Stimulated activated CD4-positive, alpha-beta T cell treated with anti-CD3 and anti-CD28 coated beads, TNF-alpha, amount 100 ng/mL, for 48 hours (primary cell): ENCODE data around the gene CNGB1.
"Not testable (repeated sequence)": the region's sequence is repeated elsewhere in the genome, so short reads cannot be mapped to it uniquely, and the experiment has no call there.

ENCODE experiments used
- DNase-seq, 3 donors: peaks; one replicate each; pipeline ENCODE4 v3.0.0-alpha.2; 2020; ENCODE audit warnings: low read depth in 3 of 3

CNGB1 gene

DNA sequence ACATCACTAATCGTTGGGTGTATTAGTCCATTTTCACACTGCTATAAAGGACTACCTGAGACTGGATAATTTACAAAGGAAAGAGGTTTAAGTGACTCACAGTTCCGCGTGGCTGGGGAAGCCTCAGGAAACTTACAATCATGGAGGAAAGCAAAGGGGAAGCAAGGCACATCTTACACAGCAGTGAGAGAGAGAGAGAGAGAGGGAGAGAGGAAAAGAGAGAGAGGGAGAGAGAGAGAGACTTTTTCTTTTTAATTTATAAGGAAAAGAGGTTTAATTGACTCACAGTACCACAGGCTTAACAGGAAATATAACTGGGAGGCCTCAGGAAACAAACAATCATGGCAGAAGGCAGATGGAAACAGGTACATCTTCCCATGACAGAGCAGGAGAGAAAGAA lies 41.7 kb downstream of the CNGB1 start:
- DNase-seq: no peak

DNA sequence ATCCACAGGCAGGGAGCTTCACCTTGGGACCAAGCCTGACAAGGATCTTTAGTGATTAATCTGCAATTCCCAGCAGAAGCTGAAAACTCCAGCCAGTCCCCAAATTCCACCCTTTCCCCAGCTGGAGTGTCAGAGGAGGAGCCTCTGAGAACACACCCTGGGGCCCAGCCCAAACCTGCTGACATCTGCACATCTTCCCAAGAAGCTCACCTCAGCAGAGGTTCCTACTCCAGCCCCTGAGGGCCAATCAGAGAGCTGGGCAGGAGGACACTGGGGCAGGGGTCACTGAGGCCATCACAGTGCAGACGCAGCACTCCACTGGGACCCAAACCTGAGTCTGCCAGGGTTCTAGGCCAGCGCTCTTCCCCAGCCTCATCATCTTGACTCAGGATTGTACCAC lies 44.9 kb downstream of the CNGB1 start:
- no peak for DNase-seq

DNA sequence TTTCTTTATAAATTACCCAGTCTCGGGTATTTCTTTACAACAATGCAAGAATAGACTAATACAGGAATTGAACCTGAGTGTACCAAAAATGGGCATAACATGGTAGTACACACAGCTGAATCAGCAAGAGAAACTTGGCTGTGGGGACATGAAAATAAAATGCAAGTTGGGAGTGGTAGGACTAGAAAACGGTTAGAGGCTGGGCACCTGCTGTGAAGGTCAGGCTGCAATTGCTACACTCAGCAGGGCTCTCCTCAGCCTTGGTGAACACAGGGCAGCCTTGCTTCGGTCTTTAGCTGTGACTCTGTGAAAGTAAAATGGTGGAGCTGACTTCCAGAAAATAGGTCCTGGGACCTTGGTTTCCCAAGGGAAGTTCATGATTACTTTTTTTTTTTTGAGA lies 45.6 kb downstream of the CNGB1 start:
- no peak for DNase-seq

DNA sequence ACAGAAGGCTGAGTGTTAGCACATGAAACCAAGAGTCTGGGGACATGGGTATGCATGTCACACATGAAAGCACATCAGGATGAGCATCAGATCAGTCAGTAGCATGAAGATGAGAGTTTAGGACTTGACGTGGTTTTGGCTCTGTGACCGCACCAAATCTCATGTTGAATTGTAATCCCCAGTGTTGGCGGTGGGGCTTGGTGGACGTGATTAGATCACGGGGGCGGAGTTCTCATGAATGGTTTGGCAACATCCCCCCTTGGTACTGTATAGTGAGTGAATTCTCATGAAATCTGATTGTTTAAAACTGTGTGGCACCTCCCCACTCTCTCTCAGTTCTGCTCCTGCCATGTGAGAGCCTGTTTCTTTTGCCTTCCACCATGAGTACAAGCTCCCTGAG lies 46.4 kb downstream of the CNGB1 start:
- DNase-seq: no peak

DNA sequence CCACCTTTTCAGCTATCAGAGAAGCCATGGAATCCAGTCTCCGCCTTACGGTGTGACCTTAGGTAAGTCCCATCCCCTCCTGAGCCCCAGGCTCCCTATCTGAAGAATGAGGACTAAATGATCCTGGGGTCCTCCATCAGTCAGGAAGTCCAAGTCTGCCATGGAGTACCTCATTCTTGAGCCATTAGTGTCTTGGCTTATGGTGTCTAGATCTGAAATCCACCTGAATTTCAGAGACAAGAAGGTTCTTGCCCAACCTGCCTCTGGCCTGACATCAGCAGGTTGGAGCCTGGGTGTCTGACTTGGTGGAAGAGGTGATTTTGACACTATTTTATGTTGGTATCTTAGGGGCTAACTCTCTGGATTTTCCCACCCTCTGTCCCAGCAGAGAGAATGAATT lies 47.1 kb downstream of the CNGB1 start:
- DNase-seq: no peak

DNA sequence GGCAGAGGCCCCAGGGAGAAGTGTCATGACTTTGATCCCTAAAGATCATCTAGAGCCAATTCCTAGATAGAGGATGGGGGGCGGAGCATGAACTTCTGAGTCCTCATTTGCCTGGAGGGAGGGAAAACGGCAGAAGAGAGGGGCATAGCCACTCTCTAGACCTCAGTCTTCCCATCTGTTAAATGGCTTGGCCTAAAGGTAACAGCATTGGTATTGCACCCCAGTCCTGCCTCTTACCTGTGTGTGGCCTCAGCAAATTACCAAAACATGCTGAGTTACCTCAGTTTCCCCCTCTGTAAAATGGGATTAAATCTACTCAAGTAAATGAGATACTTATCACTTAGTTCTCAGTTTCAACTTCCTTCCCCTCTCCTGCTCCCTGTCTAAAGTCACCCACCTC lies 47.5 kb downstream of the CNGB1 start:
- no peak for DNase-seq

DNA sequence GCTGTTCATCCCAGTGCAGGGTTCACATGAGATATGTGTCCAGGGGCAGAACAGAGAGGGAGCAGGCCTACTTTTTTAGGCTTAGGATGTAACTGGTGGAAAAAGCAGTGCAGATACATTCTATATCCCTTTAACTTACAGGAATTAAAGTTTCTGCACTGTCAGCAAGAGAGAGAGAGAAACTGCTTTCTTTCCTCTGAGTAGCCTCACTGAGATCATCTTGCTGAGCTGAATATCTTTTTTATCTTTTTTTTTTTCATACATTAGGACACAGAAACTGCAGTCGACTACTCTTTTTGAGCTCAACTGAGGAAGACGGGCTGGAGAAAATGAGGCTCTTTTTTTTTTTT lies 50.1 kb downstream of the CNGB1 start:
- no peak for DNase-seq

DNA sequence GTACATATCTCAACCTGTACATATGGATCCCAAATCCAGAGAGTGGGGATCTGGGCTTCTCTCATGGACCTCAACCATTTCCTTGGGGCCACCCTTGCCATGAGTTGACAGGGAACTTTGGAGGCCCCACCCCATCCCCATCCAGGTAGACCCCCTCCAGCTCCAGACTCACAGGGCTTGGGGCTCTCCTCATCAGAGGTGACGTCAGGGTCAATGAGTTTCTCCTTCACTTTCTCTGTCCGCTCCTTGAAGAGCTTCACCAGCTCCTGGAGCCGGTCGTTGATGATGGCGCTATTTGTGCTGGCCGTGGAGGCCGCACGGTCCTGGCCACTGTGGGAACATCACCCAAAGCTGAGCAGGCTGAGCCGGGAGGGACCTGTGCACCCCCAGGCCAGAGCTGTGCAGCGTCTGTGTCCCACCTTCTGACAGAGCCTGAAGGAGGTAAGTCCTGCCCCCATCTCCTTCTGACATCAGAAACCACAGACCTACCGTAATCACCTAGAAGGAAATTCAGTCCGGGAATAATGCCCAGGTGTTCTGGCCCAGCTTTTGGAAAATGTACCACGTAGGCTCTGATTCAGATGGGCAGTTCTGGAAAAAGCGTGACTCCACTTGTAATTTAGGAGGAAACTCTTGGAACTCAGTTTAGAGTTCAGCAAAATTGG lies 50.6 kb downstream of the CNGB1 start:
- no peak for DNase-seq

DNA sequence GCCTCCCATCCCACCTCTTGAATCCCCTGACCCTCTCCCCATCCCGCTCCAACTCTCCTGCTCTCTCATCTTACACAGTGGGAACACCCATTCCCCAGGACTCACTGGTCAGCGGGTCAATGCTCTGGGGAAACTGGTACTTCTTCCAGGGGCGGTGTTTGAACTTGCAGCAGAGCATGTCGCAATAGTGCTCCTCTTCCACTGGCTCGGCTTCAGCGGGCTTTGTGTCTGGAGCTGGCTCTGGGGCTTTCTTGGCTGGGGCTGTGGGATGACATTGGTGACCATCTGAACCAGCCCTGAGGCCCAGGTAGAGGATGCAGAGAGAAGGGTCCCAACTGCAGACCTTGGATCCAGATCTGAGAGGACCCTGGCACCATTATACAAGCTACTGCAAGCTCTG lies 51.9 kb downstream of the CNGB1 start:
- DNase-seq: no peak

DNA sequence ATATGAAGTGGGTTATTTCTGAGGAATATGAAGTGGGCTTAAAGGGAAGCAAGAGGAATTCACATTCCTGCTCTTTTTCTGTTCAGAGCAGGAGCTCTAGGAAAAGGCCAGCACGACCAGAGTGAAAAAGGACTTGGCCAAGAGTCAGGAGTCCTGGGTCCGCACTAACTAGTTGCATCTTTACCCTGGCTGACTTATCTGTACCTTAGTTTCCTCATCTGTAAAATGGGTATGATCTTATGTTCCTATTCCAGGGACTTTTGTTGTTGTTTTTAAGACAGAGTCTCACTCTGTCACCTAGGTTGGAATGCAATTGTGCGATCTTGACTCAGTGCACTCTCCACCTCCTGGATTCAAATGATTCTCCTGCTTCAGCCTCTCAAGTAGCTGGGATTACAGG lies 52.5 kb downstream of the CNGB1 start:
- DNase-seq: no peak

DNA sequence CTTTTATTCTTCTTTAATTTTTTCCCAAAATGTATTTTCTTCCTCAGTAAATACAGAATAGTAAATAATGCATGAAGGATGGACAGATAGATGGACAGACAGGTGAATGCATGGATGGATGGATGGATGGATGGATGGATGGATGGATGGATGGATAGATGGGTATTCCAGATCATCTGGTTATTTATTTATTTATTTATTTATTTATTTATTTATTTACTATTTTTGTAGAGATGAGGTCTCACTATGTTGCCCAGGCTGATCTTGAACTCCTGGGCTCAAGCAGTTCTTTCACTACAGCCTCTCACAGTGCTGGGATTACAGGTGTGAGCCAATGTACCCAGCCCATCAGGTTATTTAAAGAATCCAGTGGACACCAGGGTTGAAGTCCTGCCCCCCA lies 53.0 kb downstream of the CNGB1 start:
- DNase-seq: not testable (repeated sequence)

DNA sequence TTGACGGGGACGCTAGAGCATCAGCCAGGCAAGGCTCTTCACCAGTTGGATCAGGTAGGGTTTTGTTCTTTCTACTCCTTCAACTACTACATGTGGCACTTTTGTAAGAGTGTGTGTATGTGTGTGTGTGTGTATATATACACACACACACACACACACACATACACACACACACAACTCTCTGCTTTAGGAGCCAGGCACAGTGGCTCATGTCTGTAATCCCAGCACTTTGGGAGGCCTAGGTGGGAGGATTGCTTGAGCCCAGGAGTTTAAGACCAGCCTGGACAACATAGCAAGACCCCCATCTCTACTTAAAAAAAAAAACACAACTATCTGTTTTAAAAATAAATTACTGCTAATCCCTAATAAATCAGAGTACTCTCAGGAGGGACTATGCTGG lies 53.4 kb downstream of the CNGB1 start:
- DNase-seq: not testable (repeated sequence)

DNA sequence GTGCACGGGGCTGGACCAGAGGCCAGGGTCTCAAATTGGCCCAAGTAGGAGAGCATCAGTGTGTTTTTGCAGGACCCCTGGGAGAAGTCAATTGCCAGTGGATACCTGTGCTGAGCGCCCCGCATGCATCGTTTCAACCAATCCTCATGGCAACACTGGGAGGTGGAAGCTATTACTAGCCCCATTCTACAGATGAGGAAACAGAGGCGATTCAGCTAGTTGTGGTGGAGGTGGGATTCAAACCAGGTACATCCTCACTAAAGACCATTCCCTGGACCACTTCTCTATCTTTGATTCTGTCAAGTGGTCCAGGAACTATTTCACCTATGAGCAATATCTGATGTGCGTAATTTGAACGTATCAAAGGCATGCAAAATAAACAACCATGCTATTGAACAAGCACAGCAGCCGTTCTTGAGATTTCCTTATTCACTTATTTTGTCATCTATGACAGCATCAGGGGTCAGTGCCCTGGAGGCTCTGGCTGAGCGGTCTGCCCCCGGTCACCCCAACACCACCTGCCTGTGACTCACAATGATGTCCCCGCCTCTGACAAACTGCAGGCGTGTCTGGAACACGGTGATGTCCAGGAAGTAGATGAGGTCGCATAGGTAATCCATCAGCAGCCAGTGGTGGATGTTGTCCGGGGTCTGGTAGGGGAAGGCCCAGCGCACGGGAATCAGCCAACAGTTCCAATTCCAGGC lies 54.0 kb downstream of the CNGB1 start:
- no peak for DNase-seq

DNA sequence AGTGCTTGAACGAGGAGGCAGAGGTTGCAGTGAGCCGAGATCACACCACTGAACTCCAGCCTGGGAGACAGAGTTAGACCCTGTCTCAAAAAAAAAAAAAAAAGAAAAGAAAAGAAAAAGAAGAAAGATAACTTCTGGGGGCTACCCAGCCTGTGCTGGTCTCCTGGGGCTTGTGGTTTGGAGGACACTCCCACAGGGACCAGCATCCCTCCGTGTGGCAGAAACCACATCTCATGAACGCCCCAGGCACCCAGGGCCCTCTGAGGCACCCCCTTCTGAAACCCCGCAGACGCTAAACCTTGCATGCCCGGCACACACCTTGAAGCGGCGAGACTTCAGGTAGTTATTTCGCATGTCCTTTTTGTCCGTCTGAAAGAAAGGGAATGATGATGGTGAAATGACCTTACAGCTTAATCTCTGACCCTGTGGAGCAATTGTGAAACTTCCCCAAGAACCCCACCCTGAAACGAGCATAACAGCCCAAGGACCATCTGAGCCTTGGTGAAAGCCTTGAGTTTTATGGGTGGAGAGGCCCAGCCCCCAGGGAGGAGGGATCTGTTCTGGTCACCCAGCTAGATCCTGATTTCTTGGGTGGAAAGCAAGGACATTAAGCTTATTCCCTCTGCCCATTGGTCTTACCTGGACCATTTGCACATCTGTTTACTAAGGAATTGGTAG lies 55.0 kb downstream of the CNGB1 start:
- DNase-seq: no peak

DNA sequence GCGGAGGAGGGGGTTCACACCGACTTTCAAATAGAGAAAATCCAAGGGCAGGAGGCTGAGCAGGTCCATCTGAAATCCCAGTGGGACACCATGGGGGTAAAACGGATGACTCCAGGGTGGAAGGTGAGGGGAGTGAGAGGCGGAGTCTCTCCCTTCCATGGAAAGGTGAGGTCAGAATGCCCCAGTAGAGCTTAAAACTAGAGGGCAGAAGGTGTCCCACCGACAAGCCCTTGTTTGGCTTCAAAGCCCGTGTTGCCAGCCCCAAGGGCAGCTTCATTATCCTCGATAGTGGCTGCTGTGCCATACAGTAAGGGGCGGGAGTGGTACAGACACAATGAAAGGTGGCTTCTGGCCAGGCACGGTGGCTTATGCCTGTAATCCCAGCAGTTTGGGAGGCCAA lies 55.7 kb downstream of the CNGB1 start:
- DNase-seq: no peak

DNA sequence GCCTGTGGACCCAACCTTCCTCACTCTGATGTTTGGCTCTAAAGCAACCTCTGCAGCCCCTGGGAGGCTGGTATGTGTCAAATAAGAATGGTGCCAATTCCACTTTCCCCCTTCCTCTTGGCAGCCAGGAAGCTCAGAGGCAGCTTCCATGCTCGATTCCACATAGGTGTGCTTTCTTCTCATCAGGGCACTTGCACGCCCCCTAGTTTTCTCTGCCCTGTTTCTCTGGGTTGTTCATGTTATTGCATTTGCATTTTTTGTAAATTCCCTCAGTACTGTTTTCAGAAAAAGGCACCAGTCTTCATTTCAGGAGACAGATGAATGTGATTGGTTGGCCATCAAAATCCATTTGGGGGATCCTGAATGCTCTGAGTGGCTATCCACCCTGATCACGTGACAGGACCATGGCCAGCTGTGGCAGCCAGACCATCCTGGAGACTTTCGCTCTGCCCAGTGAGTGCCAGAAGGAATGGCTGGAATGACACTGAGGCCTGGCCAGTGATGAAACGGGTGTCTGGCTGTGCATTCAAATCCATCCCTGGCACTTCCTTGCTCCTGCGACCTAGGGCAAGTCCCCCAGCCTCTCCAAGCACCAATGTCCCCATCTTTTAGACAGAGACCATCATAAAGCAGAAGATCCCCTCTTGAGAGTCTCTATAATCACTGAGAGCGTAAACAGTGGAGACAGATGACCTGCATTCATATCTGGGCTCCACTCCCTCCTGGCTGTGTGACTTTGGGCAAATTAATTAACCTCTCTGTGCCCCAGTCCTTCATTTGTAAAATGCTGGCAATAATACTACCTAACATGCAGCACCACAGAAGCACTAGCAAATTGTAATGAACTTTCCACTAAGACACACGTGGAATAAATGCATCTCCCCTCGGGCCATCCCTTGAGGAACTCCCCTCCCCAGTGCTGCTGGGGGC lies 56.4 kb downstream of the CNGB1 start:
- DNase-seq: no peak

DNA sequence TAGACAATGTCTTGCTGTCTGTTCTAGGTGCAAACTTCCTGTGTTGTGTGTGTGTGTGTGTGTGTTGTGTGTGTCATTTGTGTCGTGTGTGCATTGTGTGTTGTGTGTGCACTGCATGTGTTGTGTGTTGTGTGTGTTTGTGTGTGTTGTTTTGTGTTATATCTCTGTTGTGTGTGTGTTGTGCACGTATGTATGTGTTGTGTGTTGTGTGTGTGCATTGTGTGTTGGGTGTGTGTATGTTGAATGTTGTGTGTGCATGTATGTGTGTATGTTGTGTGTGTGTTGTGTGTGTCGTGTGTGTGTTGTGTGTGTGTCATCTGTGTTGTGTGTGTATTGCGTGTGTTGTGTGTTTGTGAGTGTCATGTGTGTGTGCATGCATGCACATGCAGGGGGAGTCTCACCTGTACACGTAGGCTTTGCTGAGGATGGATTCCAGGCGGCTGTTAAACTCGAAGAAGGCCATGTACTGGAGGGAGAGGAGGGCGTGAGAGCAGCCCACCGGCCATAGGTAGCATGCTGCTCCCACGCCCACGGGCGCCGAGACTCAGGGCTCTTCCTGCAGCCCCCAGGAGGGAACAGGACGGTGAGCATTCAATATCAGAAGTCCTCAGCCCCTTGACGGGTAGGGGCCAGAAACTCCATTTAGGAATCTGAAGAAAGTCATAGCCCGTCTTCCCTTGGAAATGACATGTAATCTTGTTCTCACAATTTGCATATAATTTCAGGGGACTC lies 58.2 kb downstream of the CNGB1 start:
- DNase-seq: no peak

DNA sequence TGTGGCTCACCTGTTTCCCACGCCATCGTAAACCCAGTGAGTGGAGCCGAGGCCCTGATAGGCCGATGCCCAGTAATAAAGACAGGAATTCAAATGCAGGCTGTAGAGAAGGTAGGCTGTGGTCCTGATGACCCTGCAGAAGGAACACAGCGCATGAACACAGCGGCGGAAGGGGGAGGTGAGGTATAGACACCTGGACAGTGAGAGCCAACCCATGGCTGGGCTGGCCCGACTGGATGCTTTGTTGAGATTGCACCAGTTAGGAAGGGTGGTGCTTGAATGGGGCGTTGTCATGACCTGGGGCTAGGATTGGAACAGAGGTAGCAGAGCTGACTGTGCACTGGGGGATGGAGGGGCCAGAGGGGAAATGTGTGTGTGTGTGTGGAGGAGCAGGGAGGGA lies 59.2 kb downstream of the CNGB1 start:
- no peak for DNase-seq

DNA sequence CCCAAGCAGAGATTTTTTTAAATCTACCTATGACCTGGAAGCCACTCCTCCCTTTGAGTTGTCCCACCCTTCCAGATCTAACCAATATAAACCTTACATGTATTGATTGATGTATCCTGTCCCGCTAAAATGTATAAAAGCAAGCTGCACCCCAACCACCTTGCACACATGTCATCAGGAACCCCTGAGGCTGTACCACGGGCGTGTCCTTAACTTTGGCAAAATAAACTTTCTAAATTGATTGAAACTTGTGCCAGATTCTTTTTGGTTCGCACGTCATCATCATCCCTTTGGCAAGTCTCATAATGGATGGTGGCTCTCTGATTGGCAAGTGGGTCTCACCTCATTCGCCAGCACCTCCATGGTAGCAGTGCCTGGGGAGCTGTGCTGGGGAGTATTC lies 60.2 kb downstream of the CNGB1 start:
- DNase-seq: no peak

DNA sequence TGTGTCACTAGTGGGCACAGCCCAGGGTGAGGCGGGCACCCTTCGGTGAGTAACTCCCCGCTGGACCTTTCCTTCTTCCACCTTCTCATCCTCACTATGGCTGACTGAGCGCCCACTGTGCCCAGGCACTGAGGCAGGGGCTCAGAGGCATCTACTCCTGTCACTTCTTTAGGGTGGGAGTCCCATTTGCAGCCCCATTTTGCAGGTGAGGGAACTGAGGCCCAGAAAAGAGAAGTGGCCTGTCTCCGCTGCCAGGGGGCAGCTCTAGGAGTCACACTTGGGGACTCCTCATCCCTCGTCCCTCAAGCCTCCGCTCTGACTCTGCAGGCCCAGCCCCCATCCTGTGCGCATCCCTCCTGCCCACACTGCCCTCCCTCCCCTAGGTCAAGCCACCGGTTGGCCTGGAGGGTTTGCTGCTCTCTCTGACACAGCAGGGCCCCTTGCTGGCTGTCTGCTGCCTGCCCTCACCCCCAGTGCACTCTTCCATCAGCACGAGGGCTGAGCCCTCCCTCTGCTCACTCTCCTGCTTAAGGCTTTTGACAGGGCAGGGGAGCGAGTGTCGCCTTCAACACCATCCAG lies 62.4 kb downstream of the CNGB1 start:
- no peak for DNase-seq
